Left hindlimb (tissue), 1 donor: ENCODE data around the gene RNF20.
"Not testable (repeated sequence)": the region's sequence is repeated elsewhere in the genome, so short reads cannot be mapped to it uniquely, and the experiment has no call there.

Source experiments
- DNase-seq: peaks from one replicate; pipeline ENCODE4 v3.0.0-alpha.2; 2018

RNF20 gene

GRCh38 chr9:101533334-101534204 lies at the start of gene RNF20:
TSS of gene RNF20 (plus strand) at chr9:101533853. CDS start at chr9:101535424, 1,571 bp downstream.
- DNase-seq = peak; percentile 99

- DNase-seq = no peak
These were observed 49.6 kb upstream of the RNF20 start for GRCh38 chr9:101484046-101484445.

- peak; percentile 64 for DNase-seq
These were observed 47.5 kb upstream of the RNF20 start for GRCh38 chr9:101485924-101486692.

GRCh38 chr9:101486693-101487442 lies 46.8 kb upstream of the RNF20 start:
- DNase-seq = peak; percentile 62

GRCh38 chr9:101487443-101487840 lies 46.2 kb upstream of the RNF20 start:
- DNase-seq = no peak

- DNase-seq = no peak
These were observed 37.8 kb upstream of the RNF20 start for GRCh38 chr9:101495810-101496209.

- DNase-seq = no peak
These were observed 35.3 kb upstream of the RNF20 start for GRCh38 chr9:101498323-101498722.

GRCh38 chr9:101504188-101504587 lies 29.5 kb upstream of the RNF20 start:
- DNase-seq = no peak

- DNase-seq = no peak
These were observed 25.4 kb upstream of the RNF20 start for GRCh38 chr9:101508211-101508610.

- no peak for DNase-seq
These were observed 24.1 kb upstream of the RNF20 start for GRCh38 chr9:101509572-101509971.

- no peak for DNase-seq
These were observed 23.2 kb upstream of the RNF20 start for GRCh38 chr9:101510459-101510858.

GRCh38 chr9:101511009-101511408 lies 22.6 kb upstream of the RNF20 start:
- DNase-seq = no peak

- no peak for DNase-seq
These were observed 21.5 kb upstream of the RNF20 start for GRCh38 chr9:101512116-101512515.

- no peak for DNase-seq
These were observed 20.3 kb upstream of the RNF20 start for GRCh38 chr9:101513351-101513750.

- no peak for DNase-seq
These were observed 19.6 kb upstream of the RNF20 start for GRCh38 chr9:101514071-101514470.

GRCh38 chr9:101516655-101517054 lies 17.0 kb upstream of the RNF20 start:
- DNase-seq = no peak

GRCh38 chr9:101518489-101518888 lies 15.2 kb upstream of the RNF20 start:
- DNase-seq = not testable (repeated sequence)

- DNase-seq = no peak
These were observed 9.3 kb upstream of the RNF20 start for GRCh38 chr9:101524371-101524770.

GRCh38 chr9:101527066-101527465 lies 6.6 kb upstream of the RNF20 start:
- DNase-seq = no peak

GRCh38 chr9:101528015-101528414 lies 5.6 kb upstream of the RNF20 start:
- no peak for DNase-seq

- peak; percentile 53 for DNase-seq
These were observed 3.5 kb upstream of the RNF20 start for GRCh38 chr9:101530076-101530711.

GRCh38 chr9:101536351-101536750 lies 2.7 kb downstream of the RNF20 start:
- DNase-seq = no peak

GRCh38 chr9:101536938-101537337 lies 3.3 kb downstream of the RNF20 start:
- peak; percentile 30 for DNase-seq
